ENCODE measurements around the gene HAPLN2. TPM values are rescaled to one million over a fixed set of nuclear protein-coding genes. Genes with fewer than 3 reads are reported as not detected.
"Not testable (repeated sequence)": the region's sequence is repeated elsewhere in the genome, so short reads cannot be mapped to it uniquely, and the experiment has no call there.

Gene HAPLN2
- total RNA-seq, 3 donors from 2014 or later: 0.28 TPM; not detected in 2

DNA sequence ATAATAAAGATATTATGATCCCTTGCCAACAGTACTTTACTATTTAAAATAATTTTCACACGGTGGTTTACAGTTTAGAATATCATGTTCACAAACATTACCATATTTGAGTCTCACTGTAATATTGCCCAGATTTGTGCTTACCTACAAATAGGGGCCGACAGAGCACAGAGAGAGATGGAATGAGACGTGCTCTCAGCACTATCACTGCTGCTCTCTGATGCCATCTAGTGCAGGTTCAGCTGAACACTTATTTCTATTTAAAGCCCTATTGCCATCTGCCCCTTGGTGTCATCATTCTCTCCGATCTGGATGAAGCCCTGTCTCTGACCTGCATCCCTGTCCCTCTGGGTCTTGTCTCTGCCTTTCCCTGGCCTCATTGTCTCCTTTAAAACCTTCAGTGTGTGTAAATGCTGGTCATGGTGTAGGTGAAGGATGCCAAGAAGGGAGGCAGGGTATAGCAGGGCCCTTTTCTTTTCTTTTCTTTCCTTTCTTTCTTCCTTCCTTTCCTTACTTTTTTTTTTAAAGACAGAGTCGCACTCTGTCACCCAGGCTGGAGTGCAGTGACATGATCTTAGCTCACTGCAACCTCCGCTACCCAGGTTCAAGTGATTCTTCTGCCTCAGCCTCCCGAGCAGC is 11.1 kb upstream of the HAPLN2 start:
- ATAC-seq: peak; percentile 97
- H3K4me3 ChIP-seq: no peak overlapping the region
- no peaks in the 10 kb centered on the region for H3K4me1 ChIP-seq (ENCODE audit: low read depth)
- TF ChIP-seq, protein P1, sequence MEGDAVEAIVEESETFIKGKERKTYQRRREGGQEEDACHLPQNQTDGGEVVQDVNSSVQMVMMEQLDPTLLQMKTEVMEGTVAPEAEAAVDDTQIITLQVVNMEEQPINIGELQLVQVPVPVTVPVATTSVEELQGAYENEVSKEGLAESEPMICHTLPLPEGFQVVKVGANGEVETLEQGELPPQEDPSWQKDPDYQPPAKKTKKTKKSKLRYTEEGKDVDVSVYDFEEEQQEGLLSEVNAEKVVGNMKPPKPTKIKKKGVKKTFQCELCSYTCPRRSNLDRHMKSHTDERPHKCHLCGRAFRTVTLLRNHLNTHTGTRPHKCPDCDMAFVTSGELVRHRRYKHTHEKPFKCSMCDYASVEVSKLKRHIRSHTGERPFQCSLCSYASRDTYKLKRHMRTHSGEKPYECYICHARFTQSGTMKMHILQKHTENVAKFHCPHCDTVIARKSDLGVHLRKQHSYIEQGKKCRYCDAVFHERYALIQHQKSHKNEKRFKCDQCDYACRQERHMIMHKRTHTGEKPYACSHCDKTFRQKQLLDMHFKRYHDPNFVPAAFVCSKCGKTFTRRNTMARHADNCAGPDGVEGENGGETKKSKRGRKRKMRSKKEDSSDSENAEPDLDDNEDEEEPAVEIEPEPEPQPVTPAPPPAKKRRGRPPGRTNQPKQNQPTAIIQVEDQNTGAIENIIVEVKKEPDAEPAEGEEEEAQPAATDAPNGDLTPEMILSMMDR (IDR thresholded peaks at IDR 0.05): peak; percentile 52
- intact Hi-C loops (cut with DNase I, micrococcal nuclease): loop anchor here (10.0 kb wide), 2 partner anchors 123 to 153 kb away; no protein-coding TSS in a partner anchor
- DNase-seq: peak in 1 of 3 donors; percentile 79
- no peaks in the 10 kb centered on the region for H3K9me3 ChIP-seq
- H3K36me3 ChIP-seq (ENCODE audit: low read depth): peaks cover 4% of the 10 kb centered on the region

DNA sequence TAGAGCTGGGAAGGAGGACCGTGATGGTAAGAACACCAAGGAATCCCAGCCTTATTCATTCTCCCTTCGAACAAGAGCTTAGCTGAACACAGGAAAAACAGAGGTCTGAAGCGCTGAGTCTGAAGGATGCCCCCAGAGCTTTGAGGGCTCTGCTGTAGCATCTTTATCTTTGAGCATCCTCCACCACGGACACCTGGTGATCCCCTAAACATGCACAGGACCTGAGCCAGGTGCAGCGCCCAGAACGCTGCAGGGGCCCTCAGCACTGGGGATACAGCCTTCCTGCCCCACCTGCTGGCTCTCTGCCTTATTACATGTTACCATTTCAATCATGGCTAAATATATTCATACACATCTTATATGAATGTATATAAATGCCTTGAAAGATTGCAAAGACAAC is 10.2 kb upstream of the HAPLN2 start:
- peak; percentile 83 for ATAC-seq
- intact Hi-C loops (cut with DNase I, micrococcal nuclease): loop anchor here (10.0 kb wide), 2 partner anchors 124 to 154 kb away; no protein-coding TSS in a partner anchor
- TF ChIP-seq, protein P1 (IDR thresholded peaks at IDR 0.05): no peak
- Histone ChIP-seq H3K9me3 (no peaks in the 10 kb centered on the region), H3K4me3 (no peak overlapping the region), H3K4me1 (ENCODE audit: low read depth) (no peaks in the 10 kb centered on the region), H3K36me3 (ENCODE audit: low read depth) (peaks cover 4% of the 10 kb centered on the region)
- peak in 1 of 3 donors; percentile 74 for DNase-seq

DNA sequence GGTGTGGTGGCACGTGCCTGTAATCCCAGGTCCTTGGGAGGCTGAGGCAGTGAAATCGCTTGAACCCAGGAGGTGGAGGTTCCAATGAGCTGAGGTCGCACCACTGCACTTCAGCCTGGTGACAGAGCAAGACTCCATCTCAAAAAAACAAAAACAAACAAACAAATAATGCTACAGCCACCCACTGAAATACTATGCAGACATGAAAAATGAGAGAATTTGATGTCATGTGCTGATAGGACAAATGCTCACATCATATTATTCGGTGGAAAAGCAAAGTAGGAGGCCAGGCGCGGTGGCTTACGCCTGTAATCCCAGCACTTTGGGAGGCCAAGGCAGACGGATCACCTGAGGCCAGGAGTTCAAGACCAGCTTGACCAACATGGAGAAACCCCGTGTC is 9.1 kb upstream of the HAPLN2 start:
- not testable (repeated sequence) for H3K4me3 ChIP-seq; ATAC-seq; H3K36me3 ChIP-seq (ENCODE audit: low read depth); H3K9me3 ChIP-seq; DNase-seq; H3K4me1 ChIP-seq (ENCODE audit: low read depth)
- intact Hi-C loops (cut with DNase I, micrococcal nuclease): loop anchor here in 1 of 2 donors (10.0 kb wide), 1 partner anchor 225 kb away; no protein-coding TSS in a partner anchor

DNA sequence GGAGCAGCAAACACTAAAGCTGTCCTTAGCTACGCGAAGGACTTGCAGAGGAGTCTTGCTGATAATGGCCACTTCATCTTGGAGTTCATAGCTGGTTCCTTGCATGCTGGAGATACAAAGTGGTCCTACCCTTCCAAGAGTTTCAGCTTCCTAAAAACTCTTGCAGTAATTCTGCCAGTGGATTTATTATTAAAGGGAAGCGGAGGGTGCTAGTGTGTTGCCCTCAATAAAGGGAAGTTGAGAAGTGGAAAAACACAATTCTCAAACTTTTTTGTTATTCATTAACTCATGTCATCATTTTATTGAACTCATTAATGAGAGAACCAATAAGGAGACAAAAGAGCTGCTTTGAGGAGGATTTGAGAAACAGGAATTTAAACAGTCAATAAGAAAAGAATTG is 6.5 kb upstream of the HAPLN2 start:
- TF ChIP-seq, protein P1 (IDR thresholded peaks at IDR 0.05): no peak
- Histone ChIP-seq H3K9me3 (no peaks in the 10 kb centered on the region), H3K36me3 (ENCODE audit: low read depth) (peaks cover 4% of the 10 kb centered on the region), H3K4me3 (no peak overlapping the region), H3K4me1 (ENCODE audit: low read depth) (no peaks in the 10 kb centered on the region)
- intact Hi-C loops (cut with DNase I, micrococcal nuclease): loop anchor here in 1 of 2 donors (10.0 kb wide), 1 partner anchor 228 kb away; no protein-coding TSS in a partner anchor
- no peak for DNase-seq
- ATAC-seq: no peak

DNA sequence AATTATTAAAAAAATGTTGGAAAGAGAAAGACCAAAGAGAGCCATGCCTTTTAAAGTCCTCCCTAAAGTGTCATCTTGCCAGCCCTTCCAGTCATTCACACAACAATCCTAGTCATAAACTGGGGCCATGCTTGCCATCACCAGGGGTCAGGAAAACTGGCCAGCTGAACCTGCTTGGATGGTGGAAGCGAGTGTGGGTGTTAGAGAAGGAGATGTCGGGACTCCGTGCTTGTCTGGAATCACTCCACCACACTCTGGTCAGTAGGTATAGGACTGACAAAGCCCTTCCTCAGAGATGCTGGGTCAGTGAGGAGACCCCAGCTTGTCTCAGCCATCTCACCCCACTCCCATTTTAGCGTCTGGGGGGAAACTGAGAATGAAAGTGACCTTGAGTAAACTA is 3.3 kb upstream of the HAPLN2 start:
- H3K9me3 ChIP-seq: no peaks in the 10 kb centered on the region
- H3K4me3 ChIP-seq: no peak overlapping the region
- TF ChIP-seq, protein P1 (IDR thresholded peaks at IDR 0.05): no peak
- intact Hi-C loops (cut with DNase I, micrococcal nuclease): loop anchor here in 1 of 2 donors (10.0 kb wide), 1 partner anchor 231 kb away; no protein-coding TSS in a partner anchor
- ATAC-seq (no peak), DNase-seq (no peak)
- no peaks in the 10 kb centered on the region for H3K36me3 ChIP-seq (ENCODE audit: low read depth)
- H3K4me1 ChIP-seq (ENCODE audit: low read depth): no peaks in the 10 kb centered on the region

DNA sequence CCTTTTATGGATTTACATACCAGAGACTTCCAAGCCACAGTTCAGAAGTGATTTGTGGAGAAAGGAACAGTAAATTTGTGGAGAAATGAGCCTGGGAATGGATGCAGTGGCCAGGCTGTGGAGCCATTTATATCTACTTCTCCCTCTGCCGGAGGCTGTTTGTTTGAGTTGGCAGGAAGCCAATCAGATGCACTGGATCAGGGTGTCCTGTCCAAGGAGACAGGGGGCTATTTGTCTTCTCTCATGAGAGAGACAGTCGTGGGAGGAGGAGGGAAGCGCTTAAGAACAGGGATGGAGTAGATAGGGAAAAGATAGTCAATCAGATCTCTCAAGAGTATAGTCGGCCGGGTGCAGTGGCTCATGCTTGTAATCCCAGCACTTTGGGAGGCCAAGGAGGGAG is 2.8 kb upstream of the HAPLN2 start:
- intact Hi-C loops (cut with DNase I, micrococcal nuclease): loop anchor here in 1 of 2 donors (10.0 kb wide), 1 partner anchor 232 kb away; no protein-coding TSS in a partner anchor
- H3K36me3 ChIP-seq (ENCODE audit: low read depth): no peaks in the 10 kb centered on the region
- no peak for DNase-seq
- H3K4me1 ChIP-seq (ENCODE audit: low read depth): no peaks in the 10 kb centered on the region
- TF ChIP-seq, protein P1 (IDR thresholded peaks at IDR 0.05): no peak
- no peaks in the 10 kb centered on the region for H3K9me3 ChIP-seq
- no peak overlapping the region for H3K4me3 ChIP-seq
- peak; percentile 42 for ATAC-seq
